ENCODE data around the gene SLC12A2.

Gene SLC12A2

DNA sequence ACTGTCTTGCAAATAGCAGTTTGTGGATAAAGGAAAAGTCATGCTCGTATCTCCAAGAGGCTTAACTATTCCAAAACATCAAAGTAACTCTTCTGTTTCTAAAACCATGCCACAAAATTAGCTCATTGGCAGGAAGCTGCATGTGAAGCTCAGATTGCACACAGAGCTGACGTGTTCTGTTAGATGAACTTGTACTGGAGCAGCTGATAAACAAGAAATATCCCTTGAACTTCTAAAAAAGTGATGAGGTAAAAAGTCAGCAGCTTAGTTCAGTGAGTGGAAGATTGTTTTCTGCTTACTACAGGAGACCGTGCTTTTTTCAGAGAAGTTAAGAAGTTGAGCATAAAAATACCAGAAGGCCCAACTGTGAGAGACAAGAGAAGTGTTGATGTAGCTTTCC, 113.2 kb downstream of the SLC12A2 start:
- H3K27me3 ChIP-seq (ENCODE audit: low read depth, low read length) = no peaks in the 10 kb centered on the region
- peaks cover 11% of the 10 kb centered on the region for H3K4me1 ChIP-seq (ENCODE audit: low read length)
- H3K9me3 ChIP-seq (ENCODE audit: insufficient read depth, low read length) = no peaks in the 10 kb centered on the region
- H3K79me2 ChIP-seq (ENCODE audit: low read length) = no peaks in the 10 kb centered on the region
- no peak overlapping the region for H3K4me2 ChIP-seq (ENCODE audit: low read length)
- no peak overlapping the region for H3K27ac ChIP-seq (ENCODE audit: low read length)
- no peak overlapping the region for H2AFZ ChIP-seq (ENCODE audit: low read depth, low read length)
- no peak overlapping the region for H3K4me3 ChIP-seq (ENCODE audit: low read length)
- H3K36me3 ChIP-seq (replicated peaks; ENCODE audit: low read depth, low read length) = no peaks in the 10 kb centered on the region
- no peak for TF ChIP-seq EZH2phosphoT487 (IDR thresholded peaks at IDR 0.05; ENCODE audit: low read depth)
- TF ChIP-seq, protein P1, sequence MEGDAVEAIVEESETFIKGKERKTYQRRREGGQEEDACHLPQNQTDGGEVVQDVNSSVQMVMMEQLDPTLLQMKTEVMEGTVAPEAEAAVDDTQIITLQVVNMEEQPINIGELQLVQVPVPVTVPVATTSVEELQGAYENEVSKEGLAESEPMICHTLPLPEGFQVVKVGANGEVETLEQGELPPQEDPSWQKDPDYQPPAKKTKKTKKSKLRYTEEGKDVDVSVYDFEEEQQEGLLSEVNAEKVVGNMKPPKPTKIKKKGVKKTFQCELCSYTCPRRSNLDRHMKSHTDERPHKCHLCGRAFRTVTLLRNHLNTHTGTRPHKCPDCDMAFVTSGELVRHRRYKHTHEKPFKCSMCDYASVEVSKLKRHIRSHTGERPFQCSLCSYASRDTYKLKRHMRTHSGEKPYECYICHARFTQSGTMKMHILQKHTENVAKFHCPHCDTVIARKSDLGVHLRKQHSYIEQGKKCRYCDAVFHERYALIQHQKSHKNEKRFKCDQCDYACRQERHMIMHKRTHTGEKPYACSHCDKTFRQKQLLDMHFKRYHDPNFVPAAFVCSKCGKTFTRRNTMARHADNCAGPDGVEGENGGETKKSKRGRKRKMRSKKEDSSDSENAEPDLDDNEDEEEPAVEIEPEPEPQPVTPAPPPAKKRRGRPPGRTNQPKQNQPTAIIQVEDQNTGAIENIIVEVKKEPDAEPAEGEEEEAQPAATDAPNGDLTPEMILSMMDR (IDR thresholded peaks at IDR 0.05; ENCODE audit: low read depth, low read length) = no peak
- no peaks in the 10 kb centered on the region for H4K20me1 ChIP-seq (ENCODE audit: insufficient read depth, low read length)
- no peak overlapping the region for H3K9ac ChIP-seq (ENCODE audit: low read length)

DNA sequence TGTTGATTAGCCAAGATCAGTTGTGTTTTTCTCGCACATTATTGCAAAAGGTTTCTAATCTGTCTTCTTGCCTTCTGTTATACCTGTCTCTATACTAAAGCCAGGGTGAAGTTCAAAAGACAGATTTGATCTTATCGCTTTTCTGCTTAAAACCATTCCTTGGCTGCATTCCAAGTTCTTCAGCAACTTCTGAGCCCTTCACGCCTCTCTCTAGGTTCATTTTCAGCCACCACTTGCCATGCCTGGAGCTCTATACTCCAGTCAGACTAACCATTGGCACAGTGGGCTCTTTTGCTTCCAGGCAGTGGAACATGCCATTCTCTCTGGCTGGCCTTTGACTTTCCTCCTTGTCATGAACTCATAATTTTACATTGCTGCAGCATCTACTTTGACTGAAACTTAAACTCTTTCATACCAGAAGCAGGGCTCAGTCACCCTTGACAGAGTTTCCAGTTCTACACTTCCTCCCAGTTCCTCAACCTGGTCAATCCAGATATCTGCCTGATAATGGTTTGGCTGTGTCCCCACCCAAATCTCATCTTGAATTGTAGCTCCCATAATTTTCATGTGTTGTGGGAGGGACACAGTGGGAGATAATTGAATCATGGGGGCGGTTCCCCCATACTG, 114.4 kb downstream of the SLC12A2 start:
- Histone ChIP-seq H2AFZ (ENCODE audit: low read depth, low read length) (no peak overlapping the region), H3K4me2 (ENCODE audit: low read length) (no peak overlapping the region), H3K27ac (ENCODE audit: low read length) (no peak overlapping the region), H4K20me1 (ENCODE audit: insufficient read depth, low read length) (no peaks in the 10 kb centered on the region), H3K27me3 (ENCODE audit: low read depth, low read length) (no peaks in the 10 kb centered on the region), H3K79me2 (ENCODE audit: low read length) (no peaks in the 10 kb centered on the region), H3K36me3 (replicated peaks; ENCODE audit: low read depth, low read length) (no peaks in the 10 kb centered on the region), H3K4me1 (ENCODE audit: low read length) (peaks cover 11% of the 10 kb centered on the region), H3K9ac (ENCODE audit: low read length) (no peak overlapping the region), H3K4me3 (ENCODE audit: low read length) (no peak overlapping the region), H3K9me3 (ENCODE audit: insufficient read depth, low read length) (no peaks in the 10 kb centered on the region)
- TF ChIP-seq, protein P1 (IDR thresholded peaks at IDR 0.05; ENCODE audit: low read depth, low read length) = no peak
- TF ChIP-seq EZH2phosphoT487 (IDR thresholded peaks at IDR 0.05; ENCODE audit: low read depth) = no peak

DNA sequence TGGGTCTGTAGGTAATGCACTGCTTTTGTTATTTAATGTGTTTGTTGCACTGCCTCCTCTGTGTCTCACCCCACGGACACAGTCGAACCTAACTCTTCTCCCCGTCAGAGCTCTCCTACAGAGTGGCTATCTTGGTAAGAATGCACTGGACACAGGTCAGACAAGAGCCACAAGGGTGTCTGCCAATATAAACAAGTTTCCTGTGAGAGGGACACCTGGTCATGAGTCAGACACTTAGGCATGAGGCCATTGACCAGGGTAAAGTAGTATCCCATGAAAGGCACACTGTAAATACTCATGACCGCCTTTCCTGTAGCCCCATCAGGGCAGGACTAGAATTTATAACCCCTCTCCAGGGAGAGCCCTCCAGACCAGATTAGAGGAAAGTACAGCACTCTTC, 115.5 kb downstream of the SLC12A2 start:
- H3K9ac ChIP-seq (ENCODE audit: low read length) = no peak overlapping the region
- H3K9me3 ChIP-seq (ENCODE audit: insufficient read depth, low read length) = no peaks in the 10 kb centered on the region
- H3K4me2 ChIP-seq (ENCODE audit: low read length) = no peak overlapping the region
- TF ChIP-seq, protein P1 (IDR thresholded peaks at IDR 0.05; ENCODE audit: low read depth, low read length) = no peak
- TF ChIP-seq EZH2phosphoT487 (IDR thresholded peaks at IDR 0.05; ENCODE audit: low read depth) = no peak
- no peak overlapping the region for H2AFZ ChIP-seq (ENCODE audit: low read depth, low read length)
- H3K27ac ChIP-seq (ENCODE audit: low read length) = no peak overlapping the region
- no peaks in the 10 kb centered on the region for H3K36me3 ChIP-seq (replicated peaks; ENCODE audit: low read depth, low read length)
- H3K27me3 ChIP-seq (ENCODE audit: low read depth, low read length) = no peaks in the 10 kb centered on the region
- no peaks in the 10 kb centered on the region for H3K79me2 ChIP-seq (ENCODE audit: low read length)
- no peaks in the 10 kb centered on the region for H4K20me1 ChIP-seq (ENCODE audit: insufficient read depth, low read length)
- H3K4me3 ChIP-seq (ENCODE audit: low read length) = no peak overlapping the region
- H3K4me1 ChIP-seq (ENCODE audit: low read length) = peaks cover 11% of the 10 kb centered on the region

DNA sequence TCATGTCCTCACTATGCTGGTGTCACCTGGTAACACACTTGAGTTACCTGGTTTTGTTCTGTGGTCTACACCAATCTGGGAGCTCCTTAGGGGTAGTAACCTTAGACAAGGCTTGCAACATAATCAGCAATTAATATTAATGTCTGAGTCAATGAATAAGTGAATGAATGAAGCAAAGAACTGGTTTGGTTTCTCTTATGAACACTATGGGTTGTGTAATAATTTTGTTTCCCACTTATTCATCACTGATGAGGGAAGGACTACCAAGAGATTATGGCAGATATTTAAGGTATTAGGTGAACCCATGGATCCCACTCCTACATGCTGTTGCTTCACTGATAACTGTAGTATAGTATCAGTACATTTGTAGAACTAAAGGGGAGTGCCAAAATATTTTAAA, 116.0 kb downstream of the SLC12A2 start:
- Histone ChIP-seq H3K9me3 (ENCODE audit: insufficient read depth, low read length) (no peaks in the 10 kb centered on the region), H3K4me3 (ENCODE audit: low read length) (no peak overlapping the region), H4K20me1 (ENCODE audit: insufficient read depth, low read length) (no peaks in the 10 kb centered on the region), H3K9ac (ENCODE audit: low read length) (no peak overlapping the region), H3K36me3 (replicated peaks; ENCODE audit: low read depth, low read length) (no peaks in the 10 kb centered on the region), H3K27ac (ENCODE audit: low read length) (no peak overlapping the region), H3K79me2 (ENCODE audit: low read length) (no peaks in the 10 kb centered on the region), H2AFZ (ENCODE audit: low read depth, low read length) (no peak overlapping the region), H3K4me1 (ENCODE audit: low read length) (peaks cover 11% of the 10 kb centered on the region), H3K4me2 (ENCODE audit: low read length) (no peak overlapping the region), H3K27me3 (ENCODE audit: low read depth, low read length) (no peaks in the 10 kb centered on the region)
- TF ChIP-seq EZH2phosphoT487 (IDR thresholded peaks at IDR 0.05; ENCODE audit: low read depth) = no peak
- TF ChIP-seq, protein P1 (IDR thresholded peaks at IDR 0.05; ENCODE audit: low read depth, low read length) = no peak
